ENCODE measurements around the gene KATNB1.
"Not testable (repeated sequence)": the region's sequence is repeated elsewhere in the genome, so short reads cannot be mapped to it uniquely, and the experiment has no call there.

KATNB1 gene

DNA sequence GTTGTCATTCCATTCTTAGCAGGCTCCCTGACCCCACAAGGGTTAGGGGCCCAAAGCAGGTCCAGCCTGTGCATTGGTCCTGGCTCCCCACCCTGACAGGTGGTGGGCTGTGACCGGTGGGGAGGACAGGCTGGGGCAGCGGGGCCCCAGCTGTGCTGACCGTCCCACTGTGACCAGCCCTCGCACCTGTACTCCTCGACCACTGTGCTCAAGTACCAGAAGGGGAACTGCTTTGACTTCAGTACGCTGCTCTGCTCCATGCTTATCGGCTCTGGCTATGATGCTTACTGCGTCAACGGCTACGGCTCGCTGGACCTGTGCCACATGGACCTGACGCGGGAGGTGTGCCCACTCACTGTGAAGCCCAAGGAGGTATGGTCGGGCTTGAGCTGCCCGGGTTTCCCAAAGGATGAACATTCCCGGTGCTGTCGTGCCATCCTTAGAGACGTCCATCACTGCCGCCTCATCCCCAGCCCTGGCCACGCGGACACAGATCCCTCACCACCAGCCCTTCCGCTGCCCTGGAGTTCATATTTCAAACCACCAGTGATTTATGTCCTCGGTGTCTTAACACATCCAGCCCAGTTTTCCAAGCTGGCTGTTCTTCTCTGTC, 33.7 kb upstream of the KATNB1 start:
- no peak for DNase-seq (ENCODE audit: low read depth in 2 of 2)

DNA sequence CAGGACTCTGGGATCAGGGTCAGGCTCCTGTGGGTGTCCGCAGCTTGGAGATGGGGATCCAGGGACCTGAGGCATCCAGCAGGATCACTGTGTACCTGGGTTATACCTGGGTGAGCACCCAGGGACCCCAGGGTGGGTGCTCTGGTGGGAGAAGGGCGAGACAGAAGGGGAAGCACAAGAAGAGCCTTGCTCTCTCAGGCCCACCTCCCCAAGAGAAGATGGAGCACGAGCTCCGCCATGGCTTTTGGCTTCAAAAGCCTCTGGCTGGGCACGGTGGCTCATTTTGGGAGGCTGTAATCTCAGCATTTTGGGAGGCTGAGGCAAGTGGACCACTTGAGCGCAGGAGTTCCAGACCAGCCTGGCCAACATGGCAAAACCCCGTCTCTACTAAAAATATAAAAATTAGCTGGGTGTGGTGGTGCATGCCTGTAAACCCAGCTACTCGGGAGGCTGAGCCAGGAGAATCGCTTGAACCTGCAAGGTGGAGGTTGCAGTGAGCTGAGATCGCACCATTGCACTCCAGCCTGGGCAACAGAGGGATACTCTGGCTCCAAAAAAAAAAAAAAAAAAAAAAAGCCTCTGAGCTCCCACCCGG, 32.1 kb upstream of the KATNB1 start:
- no peak for DNase-seq (ENCODE audit: low read depth in 2 of 2)

DNA sequence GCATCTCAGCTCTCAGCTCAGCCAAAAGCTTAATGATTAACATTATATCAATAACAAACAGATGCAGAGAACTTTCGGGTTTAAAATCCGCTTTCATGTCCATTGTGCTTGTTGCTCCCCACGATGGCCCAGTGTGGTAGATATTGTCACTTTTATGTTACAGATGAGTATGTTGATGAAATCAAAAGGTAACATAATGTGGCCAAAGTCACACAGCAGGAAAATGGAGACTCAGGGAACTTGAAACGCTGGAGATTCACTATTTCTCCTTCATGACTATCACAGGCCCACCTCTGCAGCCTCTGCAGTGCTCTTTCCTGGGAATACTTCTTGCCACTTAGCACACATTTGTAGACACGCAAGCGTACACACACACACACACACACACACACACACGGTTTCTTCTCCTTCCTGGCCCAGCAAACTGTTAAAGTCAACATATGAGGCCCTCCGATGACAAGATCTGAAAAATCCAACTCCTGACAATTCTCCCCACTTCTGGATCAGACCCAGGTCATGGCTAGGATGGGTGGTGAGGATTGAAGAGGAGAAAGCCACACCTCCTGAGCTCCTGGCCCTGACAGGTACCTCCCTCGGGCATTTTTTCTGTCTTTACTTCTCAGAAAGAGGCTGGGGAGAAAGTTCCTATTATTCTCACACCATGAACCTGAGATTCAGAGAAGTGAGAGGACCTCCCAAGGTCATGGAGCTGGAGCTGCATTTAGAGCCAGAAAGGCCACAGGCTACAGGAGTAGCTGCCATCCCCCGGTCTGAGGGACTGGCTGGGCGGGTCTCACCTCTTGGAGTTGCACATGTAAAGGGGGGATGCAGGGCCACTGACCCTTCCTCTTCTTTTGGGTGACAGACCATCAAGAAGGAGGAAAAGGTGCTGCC, 31.3 kb upstream of the KATNB1 start:
- no peak for DNase-seq (ENCODE audit: low read depth in 2 of 2)

DNA sequence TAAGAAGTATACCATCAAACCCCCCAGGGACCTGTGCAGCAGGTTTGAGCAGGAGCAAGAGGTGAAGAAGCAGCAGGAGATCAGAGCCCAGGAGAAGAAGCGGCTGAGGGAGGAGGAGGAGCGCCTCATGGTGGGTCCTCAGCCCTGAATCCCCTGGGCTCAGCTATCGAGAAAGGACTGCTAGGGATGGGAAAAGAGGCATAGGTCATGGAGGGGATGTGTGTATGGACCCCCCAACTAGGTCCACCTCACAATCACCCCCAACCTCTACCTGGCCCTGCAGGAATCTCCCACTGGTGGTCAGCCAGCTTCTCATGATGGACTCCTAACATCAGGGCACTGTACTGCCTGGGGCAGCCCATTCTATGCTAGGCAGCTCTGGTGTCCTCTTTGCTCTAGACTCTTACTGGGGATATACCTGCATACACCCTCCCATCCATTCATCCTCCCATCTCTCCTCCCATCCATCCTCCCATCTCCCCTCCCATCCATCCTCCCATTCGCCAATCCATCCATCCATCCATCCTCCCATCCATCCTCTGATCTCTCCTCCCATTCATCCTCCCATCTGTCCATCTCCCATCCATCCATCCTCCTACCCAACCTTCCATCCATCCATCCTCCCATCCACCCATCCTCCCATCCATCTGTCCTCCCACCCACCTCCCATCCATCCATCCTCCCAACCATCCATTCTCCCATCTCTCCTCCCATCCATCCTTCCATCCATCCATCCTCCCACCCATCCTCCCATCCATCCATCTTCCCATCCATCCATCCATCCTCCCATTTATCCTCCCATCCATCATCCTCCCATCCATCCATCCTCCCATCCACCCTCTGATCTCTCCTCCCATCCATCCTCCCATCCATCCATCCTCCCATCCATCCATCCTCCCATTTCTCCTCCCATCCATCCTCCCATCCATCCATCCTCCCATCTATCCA, 30.4 kb upstream of the KATNB1 start:
- no peak for DNase-seq (ENCODE audit: low read depth in 2 of 2)

DNA sequence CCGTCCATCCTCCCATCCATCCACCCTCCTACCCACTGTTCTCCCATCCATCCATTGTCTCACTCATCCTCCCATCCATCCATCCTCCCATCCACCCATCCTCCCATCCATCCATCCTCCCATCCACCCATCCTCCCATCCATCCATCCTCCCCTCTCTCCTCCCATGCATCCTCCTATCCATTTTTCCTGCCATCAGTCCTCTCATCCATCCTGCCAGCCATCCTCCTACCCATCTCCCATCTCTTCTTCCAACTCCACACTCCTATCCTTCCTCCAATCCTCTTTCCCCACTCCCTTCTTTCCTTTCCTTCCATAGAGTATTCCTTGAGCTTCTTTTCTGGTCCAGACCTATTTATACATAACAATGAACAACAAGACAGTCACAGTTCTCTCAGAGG, 28.9 kb upstream of the KATNB1 start:
- DNase-seq (ENCODE audit: low read depth in 2 of 2), result no peak

DNA sequence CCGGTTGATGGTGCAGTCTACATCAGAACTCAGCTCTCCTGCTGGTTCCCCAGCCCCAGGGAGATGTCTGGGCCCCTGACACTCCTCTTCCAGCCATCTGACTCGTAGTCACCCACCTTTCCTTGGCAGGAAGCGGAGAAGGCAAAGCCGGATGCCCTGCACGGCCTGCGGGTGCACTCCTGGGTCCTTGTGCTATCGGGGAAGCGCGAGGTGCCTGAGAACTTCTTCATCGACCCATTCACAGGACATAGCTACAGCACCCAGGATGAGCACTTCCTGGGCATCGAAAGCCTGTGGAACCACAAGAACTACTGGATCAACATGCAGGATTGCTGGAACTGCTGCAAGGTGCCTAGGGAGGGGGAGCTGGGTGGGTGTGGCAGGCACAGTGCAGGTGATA, 28.2 kb upstream of the KATNB1 start:
- no peak for DNase-seq (ENCODE audit: low read depth in 2 of 2)

DNA sequence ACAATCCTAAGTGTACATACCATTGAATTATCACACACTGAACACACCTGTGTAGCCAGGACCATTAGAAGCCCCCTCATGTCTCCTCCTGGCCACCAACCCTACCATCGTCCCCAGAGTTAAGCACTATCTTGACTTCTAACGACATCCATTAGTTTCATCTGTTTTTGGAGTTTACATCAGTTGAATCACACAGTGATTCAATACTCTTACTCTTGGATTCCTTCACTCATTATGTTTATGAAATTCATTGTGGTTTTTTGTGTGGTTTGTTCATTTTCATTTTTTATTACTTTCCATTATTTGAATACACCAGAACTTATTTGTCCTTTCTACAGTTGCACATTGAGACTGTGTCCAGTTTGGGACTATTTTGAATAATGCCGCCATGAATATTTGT, 27.4 kb upstream of the KATNB1 start:
- no peak for DNase-seq (ENCODE audit: low read depth in 2 of 2)

DNA sequence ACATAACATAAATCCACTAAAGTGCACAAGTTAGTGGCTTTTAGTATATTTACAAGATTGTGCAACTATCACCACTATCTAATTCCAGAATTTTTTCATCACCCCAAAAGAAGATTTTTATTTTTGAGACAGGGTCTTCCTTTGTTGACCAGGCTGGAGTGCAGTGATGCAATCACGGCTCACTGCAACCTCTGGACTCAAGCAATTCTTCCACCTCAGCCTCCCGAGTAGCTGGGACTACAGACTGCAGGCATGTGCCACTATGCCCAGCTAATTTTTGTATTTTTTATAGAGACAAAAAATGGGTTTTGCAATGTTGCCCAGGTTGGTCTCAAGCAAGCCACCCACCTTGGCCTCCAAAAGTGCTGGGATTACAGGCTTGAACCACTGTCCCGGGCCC, 25.9 kb upstream of the KATNB1 start:
- DNase-seq (ENCODE audit: low read depth in 2 of 2), result no peak

DNA sequence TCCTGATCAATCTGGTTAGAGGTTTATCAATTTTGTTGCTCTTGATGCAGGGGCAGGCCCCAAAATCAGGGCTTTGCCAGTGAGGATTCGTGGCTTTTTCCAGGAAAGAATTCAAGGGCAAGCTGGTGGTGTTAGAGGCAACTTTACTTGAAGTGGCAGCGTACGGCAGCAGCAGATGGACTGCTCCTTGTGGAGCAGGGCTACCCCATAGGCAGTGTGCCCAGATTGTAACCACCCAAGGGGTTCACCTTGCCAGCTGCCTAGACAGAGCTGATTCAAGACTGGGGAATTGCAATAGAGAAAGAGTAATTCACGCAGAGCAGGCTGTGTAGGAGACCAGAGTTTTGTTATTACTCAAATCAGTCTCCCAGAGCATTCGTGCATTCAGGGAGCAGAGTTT, 24.2 kb upstream of the KATNB1 start:
- DNase-seq (ENCODE audit: low read depth in 2 of 2), result no peak

DNA sequence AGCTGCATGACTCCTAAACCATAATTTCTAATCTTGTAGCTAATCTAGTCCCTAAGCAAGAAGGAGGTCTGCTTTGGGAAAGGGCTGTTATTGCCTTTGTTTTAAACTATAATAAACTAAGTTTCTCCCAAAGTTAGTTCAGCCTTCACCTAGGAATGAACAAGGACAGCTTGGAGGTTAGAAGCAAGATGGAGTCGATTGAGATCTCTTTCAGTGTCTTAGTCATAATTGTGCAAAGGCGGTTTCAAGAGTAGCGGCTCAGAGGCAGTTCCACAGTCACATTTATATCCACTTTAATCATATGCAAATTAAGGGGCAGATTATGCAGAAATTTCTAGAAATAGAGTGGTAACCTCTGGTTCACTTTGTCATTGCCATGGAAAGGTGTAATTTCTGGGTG, 23.6 kb upstream of the KATNB1 start:
- no peak for DNase-seq (ENCODE audit: low read depth in 2 of 2)

DNA sequence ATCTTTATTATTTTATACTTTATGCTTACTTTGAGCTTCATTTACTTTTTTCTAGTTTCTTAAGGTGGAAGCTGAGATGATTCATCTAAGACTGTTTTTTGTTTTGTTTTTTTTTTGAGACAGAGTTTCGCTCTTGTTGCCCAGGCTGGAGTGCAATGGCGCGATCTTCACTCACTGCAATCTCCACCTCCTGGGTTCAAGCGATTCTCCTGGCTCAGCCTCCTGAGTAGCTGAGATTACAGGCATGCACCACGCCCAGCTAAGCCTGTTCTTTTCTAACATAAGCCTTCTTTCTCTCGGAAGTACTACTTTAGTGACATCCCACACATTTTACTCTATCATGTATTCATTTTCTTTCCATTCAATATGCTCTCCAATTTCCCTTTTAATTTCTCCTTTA, 23.0 kb upstream of the KATNB1 start:
- DNase-seq (ENCODE audit: low read depth in 2 of 2), result not testable (repeated sequence)

DNA sequence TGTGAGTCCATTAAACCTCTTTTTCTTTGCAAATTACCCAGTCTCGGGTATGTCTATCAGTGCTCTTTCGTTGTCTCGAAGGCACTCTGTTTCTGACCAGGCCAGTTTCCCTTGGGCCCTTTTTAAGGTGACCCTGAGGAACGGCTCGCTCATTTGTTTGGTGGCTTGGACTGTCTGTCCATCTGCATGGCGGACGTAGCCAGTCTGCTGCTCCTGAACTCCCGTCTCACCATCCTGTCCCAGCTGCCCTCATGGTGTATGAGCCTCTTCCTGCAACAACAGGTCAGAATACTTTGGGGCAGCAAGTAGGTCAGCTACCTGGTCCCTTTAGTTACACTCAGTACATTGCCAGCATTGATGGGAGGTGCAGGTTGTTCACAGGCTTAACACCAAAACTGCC, 22.0 kb upstream of the KATNB1 start:
- DNase-seq (ENCODE audit: low read depth in 2 of 2), result no peak

DNA sequence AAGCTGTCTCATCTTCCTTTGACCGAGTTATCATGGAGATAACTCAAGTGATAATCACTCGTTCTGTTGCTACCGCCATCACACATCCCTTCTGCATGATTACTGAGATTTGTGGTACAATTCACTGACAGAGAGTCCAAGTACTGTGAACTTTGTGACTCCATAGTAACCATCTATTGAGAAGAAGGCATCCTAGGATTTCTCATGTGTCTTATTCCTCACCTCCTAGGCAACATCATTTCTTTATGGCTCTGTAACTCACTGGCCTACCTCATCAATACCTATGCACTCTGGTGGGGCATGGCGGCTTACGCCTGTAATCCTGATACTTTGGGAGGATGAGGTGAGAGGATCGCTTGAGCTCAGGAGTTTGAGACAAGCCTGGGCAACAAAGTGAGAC, 21.5 kb upstream of the KATNB1 start:
- DNase-seq (ENCODE audit: low read depth in 2 of 2), result no peak

DNA sequence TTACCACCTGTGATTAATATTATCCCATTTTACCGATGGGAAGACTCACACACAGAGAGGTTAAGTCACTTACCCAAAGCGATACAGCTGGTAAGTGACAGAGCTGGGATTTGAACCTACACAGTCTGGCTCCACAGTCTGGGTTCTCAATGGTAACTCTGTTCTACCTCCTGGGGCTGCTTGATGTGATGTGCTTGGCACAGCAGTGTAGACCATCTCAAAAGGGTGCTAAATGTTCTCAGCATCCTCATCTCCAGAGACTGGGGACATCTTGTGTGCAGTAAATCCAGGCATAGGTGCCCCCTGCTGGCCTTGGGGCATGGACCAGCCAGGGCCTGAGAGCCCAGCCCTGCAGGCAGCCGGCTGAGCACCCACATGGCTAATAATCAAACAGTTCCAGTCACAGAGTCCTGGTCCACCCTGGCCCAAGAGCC, 15.4 kb upstream of the KATNB1 start:
- peak in 1 of 2 experiments; percentile 43 for DNase-seq (ENCODE audit: low read depth in 2 of 2)

DNA sequence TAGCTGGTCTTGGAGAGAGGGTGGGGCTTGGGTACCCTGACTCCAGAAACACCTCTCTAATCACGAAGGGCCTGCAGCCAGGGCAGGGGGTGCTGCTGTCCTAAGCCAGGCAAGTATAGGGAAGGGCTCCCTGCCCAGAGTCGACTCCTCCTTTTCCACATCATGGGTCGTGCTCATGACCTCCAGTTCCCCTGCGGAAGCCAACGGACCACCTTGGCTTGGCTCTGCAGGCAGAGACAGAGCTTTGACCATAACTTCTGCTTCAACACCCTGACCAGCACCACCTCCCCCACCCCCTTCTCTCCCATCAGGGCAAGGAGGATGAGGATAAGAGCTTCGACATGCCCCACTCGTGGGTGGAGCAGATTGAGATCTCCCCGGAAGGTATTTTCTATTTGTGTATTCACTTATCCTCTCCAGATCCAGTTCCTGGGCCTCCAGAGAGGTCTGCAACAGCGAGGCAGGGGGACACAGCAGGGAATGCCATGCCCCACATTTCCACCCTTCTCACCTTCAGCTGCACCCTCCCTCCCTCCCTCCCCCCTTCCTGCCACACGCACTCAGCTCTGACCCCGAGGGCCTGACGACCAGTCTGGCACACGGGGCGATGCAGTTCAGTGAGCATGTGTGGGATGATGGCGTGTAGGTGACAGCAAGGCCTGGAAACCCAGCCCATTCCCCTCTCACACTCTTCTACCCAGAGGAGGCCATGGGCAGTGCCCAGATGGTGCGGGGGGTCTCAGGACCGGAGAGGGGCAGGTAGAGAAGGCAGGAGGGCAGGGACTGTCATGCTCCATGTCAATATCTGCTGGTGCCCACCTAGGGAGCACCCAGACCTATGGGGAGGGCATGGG, 14.0 kb upstream of the KATNB1 start:
- no peak for DNase-seq (ENCODE audit: low read depth in 2 of 2)

DNA sequence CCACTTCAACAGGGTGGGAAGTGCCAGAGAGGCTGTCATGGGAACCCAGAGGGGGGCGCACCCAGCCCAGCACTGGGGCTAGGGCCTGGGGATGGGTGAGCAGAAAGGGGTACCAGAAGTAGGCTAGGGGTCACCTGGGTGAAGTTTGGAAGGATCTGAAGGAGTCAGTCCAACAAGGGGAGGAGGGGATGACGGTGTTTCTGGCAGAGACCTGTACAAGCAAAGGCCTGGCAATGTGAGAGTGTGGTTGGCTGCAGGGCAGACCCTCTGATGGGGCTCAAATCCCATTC, 13.4 kb upstream of the KATNB1 start:
- no peak for DNase-seq (ENCODE audit: low read depth in 2 of 2)

DNA sequence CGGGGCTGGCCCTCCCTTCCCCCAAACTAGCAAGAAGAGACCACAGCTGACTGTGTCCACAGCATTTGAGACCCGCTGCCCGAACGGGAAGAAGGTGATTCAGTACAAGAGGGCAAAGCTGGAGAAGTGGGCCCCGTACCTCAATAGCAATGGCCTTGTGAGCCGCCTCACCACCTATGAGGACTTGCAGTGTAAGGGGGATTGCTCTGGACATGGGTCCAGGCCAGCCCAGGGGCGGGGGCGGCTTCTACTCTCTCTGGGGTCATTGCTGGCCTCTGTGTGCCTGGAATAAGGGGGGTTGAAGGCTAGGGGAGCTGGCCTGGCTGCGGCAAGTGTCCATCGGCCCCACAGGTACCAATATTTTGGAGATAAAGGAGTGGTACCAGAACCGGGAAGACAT, 12.9 kb upstream of the KATNB1 start:
- no peak for DNase-seq (ENCODE audit: low read depth in 2 of 2)

DNA sequence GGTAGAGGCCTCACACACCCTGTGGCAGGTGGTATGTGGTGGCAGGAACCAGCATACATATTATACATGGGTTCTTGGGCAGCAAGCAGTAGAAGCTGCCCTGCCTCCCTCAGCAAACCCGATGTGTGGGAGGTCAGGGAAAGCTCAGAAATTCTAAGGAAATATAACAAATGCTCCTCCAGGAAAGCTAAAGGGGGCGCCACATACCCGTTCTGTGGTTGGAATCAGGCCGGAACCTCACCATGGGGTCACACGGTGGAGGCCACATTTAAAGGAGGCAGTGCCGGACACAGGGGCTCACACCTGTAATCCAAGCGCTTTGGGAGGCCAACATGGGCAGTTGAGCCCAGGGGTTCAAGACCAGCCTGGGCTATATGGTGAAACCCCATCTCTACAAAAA, 12.4 kb upstream of the KATNB1 start:
- no peak for DNase-seq (ENCODE audit: low read depth in 2 of 2)

DNA sequence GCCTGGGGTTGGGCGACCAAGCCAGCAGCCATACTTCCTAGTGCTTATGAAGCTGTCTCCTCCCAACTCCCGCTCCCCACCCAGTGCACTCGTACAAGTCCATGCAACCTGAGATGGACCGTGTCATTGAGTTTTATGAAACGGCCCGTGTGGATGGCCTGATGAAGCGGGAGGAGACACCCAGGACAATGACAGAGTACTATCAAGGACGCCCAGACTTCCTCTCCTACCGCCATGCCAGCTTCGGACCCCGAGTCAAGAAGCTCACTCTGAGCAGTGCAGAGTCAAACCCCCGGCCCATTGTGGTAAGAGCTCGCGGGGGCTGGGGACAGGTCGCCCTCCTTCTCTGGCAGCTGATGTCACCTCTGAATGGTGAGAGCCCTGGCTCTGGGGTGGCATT, 11.0 kb upstream of the KATNB1 start:
- no peak for DNase-seq (ENCODE audit: low read depth in 2 of 2)

DNA sequence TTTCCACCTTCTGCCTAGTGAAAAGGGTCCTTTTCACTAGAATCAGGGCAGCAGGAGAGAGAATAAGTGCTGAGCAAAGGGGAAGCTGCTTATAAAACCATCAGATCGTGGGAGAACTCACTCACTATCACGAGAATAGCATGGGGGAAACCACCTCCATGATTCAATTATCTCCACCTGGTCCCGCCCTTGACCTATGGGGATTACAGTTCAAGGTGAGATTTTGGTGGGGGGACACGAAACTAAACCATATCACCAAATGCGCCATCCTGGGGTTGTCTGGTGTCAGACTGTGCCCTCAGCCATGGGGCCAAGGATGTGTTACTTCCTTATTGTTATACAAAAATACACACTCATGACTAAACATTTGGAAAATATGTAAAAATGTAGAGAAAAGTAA, 10.4 kb upstream of the KATNB1 start:
- DNase-seq (ENCODE audit: low read depth in 2 of 2), result no peak

DNA sequence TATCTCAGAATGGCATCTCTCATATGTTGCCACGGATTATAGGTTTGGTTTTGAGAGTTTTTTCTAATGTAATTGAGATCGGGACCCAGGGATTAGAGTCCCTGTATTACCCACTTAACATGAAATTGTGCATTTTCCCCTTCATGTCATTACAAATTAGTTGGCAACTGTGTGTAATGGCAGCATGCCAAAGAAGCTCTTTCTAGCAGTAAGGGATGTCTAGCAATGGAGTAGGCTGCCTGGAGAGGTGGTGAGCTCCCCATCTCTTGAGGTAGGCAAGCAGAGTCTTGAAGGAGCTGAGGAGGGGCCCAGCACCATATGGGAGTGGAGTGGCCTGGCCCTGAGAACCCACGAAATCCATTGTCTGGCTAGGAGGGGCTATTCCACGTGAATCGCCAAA, 10.0 kb upstream of the KATNB1 start:
- DNase-seq (ENCODE audit: low read depth in 2 of 2), result no peak

All from stimulated activated CD4-positive, alpha-beta T cell treated with anti-CD3 and anti-CD28 coated beads, Interleukin-12 subunit alpha, Interleukin-12 subunit beta, amount 100 ng/mL, for 24 hours (primary cell).